HG03558 (cell line): ENCODE results near the gene KISS1R.

ENCODE experiments used
- ATAC-seq: cut with Tn5 transposase; IDR thresholded peaks from one replicate; pipeline ENCODE4 v1.9.1; 2021; ENCODE audit warnings: moderate number of reproducible peaks; ENCODE audit not compliant: unreplicated experiment; ENCODE audit errors: extremely low read depth

Gene KISS1R

GRCh38 chr19:964761-965694 is 47.9 kb downstream of the KISS1R start:
- ATAC-seq: no peak

DNA sequence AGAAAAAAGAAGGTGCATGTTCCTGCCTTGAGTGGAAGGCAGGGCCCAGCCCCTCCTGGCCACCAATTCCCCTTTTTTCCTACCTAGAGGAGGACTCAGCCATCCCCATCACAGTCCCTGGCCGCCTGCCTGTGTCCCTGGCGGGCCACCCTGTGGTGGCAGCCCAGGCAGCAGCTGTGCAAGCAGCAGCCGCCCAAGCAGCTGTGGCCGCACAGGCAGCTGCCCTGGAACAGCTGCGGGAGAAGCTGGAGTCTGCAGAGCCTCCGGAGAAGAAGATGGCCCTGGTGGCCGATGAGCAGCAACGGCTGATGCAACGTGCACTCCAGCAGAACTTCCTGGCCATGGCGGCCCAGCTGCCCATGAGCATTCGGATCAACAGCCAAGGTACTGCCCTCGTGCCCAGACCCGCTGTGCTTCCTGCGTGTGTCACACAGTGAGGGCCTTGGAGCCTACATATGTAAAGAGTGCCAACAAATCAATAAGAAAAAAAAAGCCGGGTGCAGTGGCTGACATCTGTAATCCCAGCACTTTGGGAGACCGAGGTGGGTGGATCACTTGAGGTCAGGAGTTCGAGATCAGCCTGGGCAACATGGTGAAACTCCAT is 49.5 kb downstream of the KISS1R start:
- no peak for ATAC-seq
